NCI-H526 (cell line): ENCODE measurements around the gene SLC1A2.
A peak's percentile ranks its signal among the peaks of the same experiment; 100 is the strongest.
"Not testable (repeated sequence)": the region's sequence is repeated elsewhere in the genome, so short reads cannot be mapped to it uniquely, and the experiment has no call there.

Source experiments
- DNase-seq, 2 experiments: peaks; one replicate each; lab custom pipeline; 2025; lab: John Stamatoyannopoulos, UW

SLC1A2 gene

GRCh38 chr11:35242412-35243242 is 176.7 kb downstream of the SLC1A2 start:
- no peak for DNase-seq

DNA sequence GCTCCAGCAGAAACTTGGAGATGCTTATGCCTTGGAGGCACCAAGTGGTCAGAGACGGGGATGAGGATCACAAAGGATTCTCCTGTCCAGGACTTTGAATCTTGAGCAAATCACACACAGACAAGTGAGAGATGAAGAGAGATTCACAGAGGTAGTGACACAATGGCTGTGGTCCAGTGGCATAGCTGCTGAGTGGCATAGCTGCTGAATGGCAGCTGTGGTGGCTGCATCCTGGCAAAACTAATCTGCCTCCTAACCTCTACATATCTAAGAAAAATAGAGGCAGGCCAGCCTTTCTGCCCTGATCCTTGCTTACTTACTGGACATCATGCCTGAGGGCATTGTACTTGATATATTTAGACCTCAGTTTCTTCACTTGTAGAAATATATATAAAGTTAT is 177.8 kb downstream of the SLC1A2 start:
- DNase-seq, result no peak

GRCh38 chr11:35241083-35241482 is 178.3 kb downstream of the SLC1A2 start:
- DNase-seq, result no peak

- DNase-seq, result no peak
These were observed 179.8 kb downstream of the SLC1A2 start for GRCh38 chr11:35239471-35240075.

- no peak for DNase-seq
These were observed 180.5 kb downstream of the SLC1A2 start for GRCh38 chr11:35238882-35239281.

- peak; percentile 52 to 85 for DNase-seq
These were observed 181.3 kb downstream of the SLC1A2 start for GRCh38 chr11:35237860-35238715.

DNA sequence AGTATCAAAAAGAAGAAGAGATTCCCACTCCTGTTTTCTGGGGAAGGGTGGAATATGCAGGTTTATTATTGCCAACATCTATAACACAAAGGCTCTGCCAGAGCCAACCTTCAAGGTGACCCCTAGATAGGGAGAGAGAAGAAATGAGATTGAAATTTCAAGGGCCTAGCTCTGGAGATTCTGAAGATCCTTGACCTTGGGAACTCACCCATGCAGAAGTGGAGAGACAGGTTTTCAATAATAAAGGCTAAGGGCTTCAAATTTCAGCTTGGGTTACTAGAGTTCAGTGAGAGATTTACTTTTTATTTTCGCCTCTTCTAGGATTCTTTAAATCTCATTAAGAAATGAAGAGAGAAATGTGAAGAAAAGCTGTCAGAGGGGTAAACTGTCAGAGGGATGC is 182.0 kb downstream of the SLC1A2 start:
- no peak for DNase-seq

DNA sequence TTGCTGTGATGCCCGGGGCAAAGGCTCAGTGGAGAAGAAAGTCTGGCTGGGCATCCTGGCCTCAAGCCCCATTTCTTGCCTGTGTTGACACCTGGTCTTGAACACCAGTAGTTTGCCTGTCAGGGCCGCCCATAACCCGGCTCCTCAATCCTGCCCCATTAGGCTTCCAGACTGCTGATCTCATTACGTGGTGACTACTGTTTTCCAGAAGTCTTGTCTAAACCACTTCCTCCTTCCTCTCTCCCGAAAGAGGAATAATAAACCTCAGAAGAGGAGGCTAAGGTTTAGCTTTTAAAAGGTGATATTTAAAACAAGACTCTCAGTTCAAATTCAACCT is 182.7 kb downstream of the SLC1A2 start:
- no peak for DNase-seq

DNA sequence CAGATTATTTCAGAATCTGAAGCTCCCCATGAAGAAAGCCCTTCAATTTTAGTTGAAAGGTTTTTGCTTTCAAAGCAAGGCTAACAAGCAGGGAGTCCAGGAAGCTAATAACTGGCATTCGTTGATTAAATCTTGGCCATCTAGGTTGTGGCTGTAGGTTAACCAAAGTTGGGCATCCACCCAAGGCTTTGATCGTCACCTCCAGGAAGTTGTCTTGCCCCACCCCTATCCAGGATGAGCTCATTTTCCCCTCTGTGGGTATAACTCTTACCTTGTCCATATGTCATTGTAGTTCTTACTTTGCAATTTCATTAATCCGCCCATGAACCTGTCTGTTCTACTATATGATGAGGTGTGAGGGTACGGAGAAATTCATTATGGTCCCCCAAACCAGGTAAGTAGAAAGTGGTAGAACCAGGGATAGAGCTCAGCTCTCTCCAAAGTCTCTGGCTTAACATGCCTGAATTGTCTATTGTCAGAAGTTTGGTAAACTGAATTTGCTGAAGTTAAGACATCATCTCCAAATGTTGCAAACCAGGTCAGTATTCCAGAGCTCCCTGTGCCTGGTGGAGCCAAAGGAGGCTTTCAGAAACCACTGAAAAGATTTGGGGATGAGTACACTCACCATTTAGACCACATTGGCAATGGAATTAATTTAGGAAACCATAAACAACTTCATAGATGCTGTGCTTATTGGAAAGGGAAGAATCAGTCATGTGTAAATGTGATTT is 183.3 kb downstream of the SLC1A2 start:
- DNase-seq, result no peak

- DNase-seq, result no peak
These were observed 183.9 kb downstream of the SLC1A2 start for GRCh38 chr11:35235498-35235897.

GRCh38 chr11:35235157-35235468 is 184.2 kb downstream of the SLC1A2 start:
- no peak for DNase-seq

DNA sequence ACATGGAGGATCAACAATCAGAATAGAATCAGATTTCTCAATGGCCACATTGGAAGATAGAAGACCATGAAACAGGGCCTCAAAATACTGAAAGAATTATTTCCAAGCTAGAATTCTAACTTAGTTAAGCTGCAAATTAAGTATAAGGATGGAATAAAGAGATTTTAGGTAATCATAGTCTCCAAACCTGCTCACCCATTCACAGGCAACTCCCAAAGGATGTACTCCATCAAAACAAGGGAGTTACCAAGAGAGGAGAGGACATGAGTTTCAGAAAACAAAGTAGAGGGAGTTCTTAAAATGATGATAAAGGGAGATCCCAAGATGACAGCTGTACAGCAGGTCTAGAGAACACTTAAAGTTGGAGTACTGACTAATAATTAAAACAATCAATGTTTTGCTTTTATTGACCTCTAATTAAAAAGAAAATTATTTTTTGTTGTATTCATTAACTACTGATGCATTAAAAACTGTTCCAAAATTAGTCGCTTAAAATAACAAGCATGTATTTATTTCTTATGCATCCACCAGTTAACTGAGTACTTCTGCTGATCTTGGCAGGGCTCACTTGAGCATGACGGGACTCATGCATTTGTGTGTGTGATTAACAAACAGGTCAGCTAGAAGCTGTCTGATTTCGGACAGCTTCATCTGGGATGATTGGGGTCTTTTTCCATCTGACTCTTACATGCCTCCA is 184.8 kb downstream of the SLC1A2 start:
- DNase-seq, result no peak

DNA sequence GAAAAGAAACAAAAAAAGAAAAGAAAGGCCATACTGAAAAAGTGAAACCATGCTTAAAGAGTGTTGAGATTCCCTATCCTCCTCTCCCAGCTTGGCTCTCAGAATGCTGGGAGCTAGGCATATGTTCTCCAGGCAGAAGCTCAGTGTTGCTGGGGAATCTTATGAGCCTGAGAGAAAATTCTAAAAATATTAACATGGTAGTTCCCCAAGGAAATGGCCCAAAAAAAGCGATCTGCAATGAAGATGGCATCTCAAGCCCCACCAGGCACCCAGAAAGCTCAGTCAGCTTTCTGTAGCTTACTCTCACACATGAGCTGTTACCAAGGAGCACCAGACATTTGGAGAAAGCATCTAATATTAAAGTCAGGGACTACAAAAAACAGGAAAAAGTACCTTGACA is 185.8 kb downstream of the SLC1A2 start:
- no peak for DNase-seq

GRCh38 chr11:35232891-35233330 is 186.4 kb downstream of the SLC1A2 start:
- DNase-seq, result no peak

- no peak for DNase-seq
These were observed 188.1 kb downstream of the SLC1A2 start for GRCh38 chr11:35231076-35231860.

- no peak for DNase-seq
These were observed 189.0 kb downstream of the SLC1A2 start for GRCh38 chr11:35230388-35230787.

GRCh38 chr11:35228328-35228725 is 191.0 kb downstream of the SLC1A2 start:
- DNase-seq, result no peak

DNA sequence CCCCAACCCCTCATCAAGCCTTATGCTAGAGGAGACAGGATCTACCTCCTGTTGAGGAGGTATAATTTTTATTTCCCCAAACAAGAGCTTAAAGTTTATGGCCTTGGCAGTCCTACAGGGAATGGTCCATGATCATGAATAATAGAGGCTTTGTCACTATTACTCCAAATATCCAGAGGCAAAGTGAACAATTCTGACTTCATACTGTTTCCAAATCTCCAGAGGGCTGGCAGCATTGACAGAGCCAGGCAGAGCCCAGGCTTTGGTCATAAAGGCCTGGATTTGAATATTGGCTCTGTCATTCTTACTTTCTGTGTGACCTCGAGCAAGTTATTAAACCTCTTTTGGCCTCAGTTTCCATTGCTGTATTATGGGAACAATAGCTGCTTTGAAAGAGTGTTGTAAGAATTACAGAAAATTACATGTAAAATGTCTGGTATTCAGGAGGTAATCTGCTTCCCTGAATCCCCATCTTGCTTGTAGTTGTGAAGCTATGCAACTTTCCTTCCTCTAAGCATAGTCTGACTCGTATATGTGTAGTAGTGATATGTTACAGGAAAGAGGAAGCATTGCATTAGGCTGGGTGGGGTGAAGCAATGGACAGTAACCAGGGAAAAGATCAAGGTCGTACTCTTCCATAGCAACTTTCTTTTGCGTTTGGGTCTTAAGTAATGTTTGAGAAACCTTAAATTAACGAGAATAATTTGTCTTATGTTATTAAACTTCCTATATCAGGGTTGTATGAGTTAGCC is 191.6 kb downstream of the SLC1A2 start:
- DNase-seq, result no peak

DNA sequence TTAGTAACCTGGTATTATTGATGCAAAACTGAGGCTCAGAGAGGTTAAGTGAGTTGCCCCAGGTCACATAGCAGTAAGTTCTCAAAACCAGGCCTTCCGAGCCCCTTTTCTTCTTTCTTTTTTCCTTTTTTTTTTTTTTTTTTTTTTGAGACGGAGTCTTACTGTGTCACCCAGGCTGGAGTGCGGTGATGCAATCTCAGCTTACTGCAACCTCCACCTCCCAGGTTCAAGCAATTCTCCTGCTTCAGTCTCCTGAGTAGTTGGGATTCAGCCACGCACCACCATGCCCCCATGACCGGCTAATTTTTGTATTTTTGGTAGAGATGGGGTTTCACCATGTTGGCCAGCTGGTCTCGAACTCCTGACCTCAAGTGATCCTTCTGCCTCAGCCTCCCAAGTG is 192.6 kb downstream of the SLC1A2 start:
- DNase-seq, result not testable (repeated sequence)

GRCh38 chr11:35225946-35226520 is 193.3 kb downstream of the SLC1A2 start:
- no peak for DNase-seq
